Spleen (tissue), 7 donors: ENCODE results near the gene RARG.

ENCODE experiments used
- POLR2A ChIP-seq, 3 donors: fragments of 450-650 bp; IDR thresholded peaks; one replicate each; pipeline ENCODE4 v1.5.1; 2017; ENCODE audit warnings: antibody characterized with exemption in 3 of 3, mild to moderate bottlenecking in 1 of 3
- POLR2AphosphoS5 ChIP-seq, 3 donors: sonication (generic); formaldehyde crosslinking; IDR thresholded peaks; one replicate each; pipeline ENCODE4 v1.5.1; 2017; ENCODE audit warnings: antibody characterized with exemption in 3 of 3
- TF ChIP-seq, protein P1 (sequence below), 11 experiments: fragments of 200-600 bp in 7 of 11; fragments of 450-650 bp in 4 of 11; sonication (generic) in 4 of 11; IDR thresholded peaks in 8 of 11; conservative IDR thresholded peaks in 3 of 11; 1 replicate in 7 of 11; 2 replicates in 4 of 11; pipeline versions ENCODE4 v1.4.0 to v1.8.0; 2016 to 2021; ENCODE audit warnings: antibody characterized with exemption in 11 of 11, inconsistent platforms in 4 of 11, mild to moderate bottlenecking in 1 of 11
- donor health status: DM: no; HTN: no; CAD: no; lungs with moderate emphysema.
- donor health status: DM: no; HTN: no; CAD: no.
- donor health status: DM: no; HTN: no; CAD: no.

DNA sequence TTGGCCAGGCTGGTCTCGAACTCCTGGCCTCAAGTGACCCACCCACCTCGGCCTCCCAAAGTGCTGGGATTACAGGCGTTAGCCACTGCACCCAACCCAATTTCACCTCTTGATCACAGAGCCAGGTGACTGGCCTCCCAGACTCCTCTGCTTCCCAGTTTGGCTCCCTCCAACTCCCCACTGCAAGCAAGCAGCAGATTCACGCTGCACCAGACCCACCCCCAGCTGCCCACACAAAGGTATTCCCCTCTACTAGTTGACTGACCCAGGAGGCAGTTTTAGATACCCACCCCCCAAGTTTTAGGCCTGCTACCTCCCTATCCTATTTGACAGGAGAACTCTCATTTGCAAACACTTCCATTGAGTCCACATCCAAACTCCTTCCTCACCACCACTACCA lies 5.2 kb downstream of the RARG start:
- TF ChIP-seq, protein P1, sequence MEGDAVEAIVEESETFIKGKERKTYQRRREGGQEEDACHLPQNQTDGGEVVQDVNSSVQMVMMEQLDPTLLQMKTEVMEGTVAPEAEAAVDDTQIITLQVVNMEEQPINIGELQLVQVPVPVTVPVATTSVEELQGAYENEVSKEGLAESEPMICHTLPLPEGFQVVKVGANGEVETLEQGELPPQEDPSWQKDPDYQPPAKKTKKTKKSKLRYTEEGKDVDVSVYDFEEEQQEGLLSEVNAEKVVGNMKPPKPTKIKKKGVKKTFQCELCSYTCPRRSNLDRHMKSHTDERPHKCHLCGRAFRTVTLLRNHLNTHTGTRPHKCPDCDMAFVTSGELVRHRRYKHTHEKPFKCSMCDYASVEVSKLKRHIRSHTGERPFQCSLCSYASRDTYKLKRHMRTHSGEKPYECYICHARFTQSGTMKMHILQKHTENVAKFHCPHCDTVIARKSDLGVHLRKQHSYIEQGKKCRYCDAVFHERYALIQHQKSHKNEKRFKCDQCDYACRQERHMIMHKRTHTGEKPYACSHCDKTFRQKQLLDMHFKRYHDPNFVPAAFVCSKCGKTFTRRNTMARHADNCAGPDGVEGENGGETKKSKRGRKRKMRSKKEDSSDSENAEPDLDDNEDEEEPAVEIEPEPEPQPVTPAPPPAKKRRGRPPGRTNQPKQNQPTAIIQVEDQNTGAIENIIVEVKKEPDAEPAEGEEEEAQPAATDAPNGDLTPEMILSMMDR (IDR thresholded peaks at IDR 0.05 in 8 of 11, conservative IDR thresholded peaks at IDR 0.05 in 3 of 11) = no peak
- TF ChIP-seq POLR2A (IDR thresholded peaks at IDR 0.05) (no peak), POLR2AphosphoS5 (IDR thresholded peaks at IDR 0.05) (no peak)
